OCI-LY7 (cell line): ENCODE data around the gene CAB39. TPM values are rescaled to one million over a fixed set of nuclear protein-coding genes. Genes with fewer than 3 reads are reported as not detected.

Experiments used
- BruUV-seq: library from RNA; stranded (reverse); fragments of 400-500 nt; replicated peaks from 2 replicates; lab custom pipeline; 2021; lab: Mats Ljungman, UMichigan
- CTCF ChIA-PET: fragments of 300-600 bp; sonication (Branson Sonifier 250); formaldehyde crosslinking; loops from one replicate; lab custom pipeline; 2022; ENCODE audit warnings: antibody characterized with exemption; ENCODE audit not compliant: unreplicated experiment; lab: Charles Lee
- POLR2A ChIA-PET: fragments of 300-600 bp; sonication (Branson Sonifier 250); formaldehyde crosslinking; loops from one replicate; lab custom pipeline; 2022; ENCODE audit warnings: antibody characterized with exemption; lab: Charles Lee
- DNase-seq: peaks from one replicate; pipeline ENCODE4 v3.0.0-alpha.2; 2015; ENCODE audit warnings: low spot score
- H2AFZ ChIP-seq: fragments of 200-600 bp; sonication (generic), shearing (Covaris generic); 2 replicates; pipeline ENCODE4 v1.6.1; 2014; ENCODE audit warnings: mild to moderate bottlenecking, antibody characterized with exemption, low read length, moderate library complexity
- H3K27ac ChIP-seq: fragments of 200-600 bp; sonication (generic); 2 replicates; pipeline ENCODE4 v1.5.1; 2014; ENCODE audit warnings: mixed run types, low read depth, mild to moderate bottlenecking, moderate library complexity, low read length, inconsistent platforms; ENCODE audit not compliant: poor library complexity, severe bottlenecking
- H3K36me3 ChIP-seq: fragments of 200-600 bp; sonication (generic); 2 replicates; pipeline ENCODE4 v1.6.1; 2014; ENCODE audit warnings: mild to moderate bottlenecking, antibody characterized with exemption, low read length, moderate library complexity, mixed read lengths; ENCODE audit not compliant: insufficient read depth
- H3K4me1 ChIP-seq: fragments of 200-600 bp; sonication (generic); 2 replicates; pipeline ENCODE4 v1.5.1; 2014; ENCODE audit warnings: mild to moderate bottlenecking, low read length; ENCODE audit not compliant: insufficient read depth, poor library complexity, severe bottlenecking
- H3K4me2 ChIP-seq: fragments of 200-600 bp; sonication (generic); 2 replicates; pipeline ENCODE4 v1.6.1; 2014; ENCODE audit warnings: mild to moderate bottlenecking, low read length
- H3K4me3 ChIP-seq: fragments of 200-600 bp; sonication (generic); 2 replicates; pipeline ENCODE4 v1.5.1; 2014; ENCODE audit warnings: mild to moderate bottlenecking, low read depth, low read length; ENCODE audit not compliant: poor library complexity, severe bottlenecking
- H3K79me2 ChIP-seq: fragments of 200-600 bp; sonication (generic); 2 replicates; pipeline ENCODE4 v1.6.1; 2016; ENCODE audit warnings: low read depth, mild to moderate bottlenecking, low read length, moderate library complexity, mixed read lengths; ENCODE audit not compliant: insufficient read depth
- H3K9me2 ChIP-seq: fragments of 200-600 bp; sonication (generic); 2 replicates; pipeline ENCODE4 v1.6.1; 2016; ENCODE audit warnings: mild to moderate bottlenecking, low read length, mixed read lengths; ENCODE audit not compliant: insufficient read depth
- H3K9me3 ChIP-seq: fragments of 200-600 bp; sonication (generic); 2 replicates; pipeline ENCODE4 v1.6.1; 2014; ENCODE audit warnings: mild to moderate bottlenecking, mixed run types, low read length, mixed read lengths
- H4K20me1 ChIP-seq: fragments of 200-600 bp; sonication (generic); 2 replicates; pipeline ENCODE4 v1.6.1; 2014; ENCODE audit warnings: mild to moderate bottlenecking, antibody characterized with exemption, low read length, moderate library complexity, mixed read lengths; ENCODE audit not compliant: insufficient read depth
- EZH2phosphoT487 ChIP-seq: fragments of 200-600 bp; sonication (generic); IDR thresholded peaks from 2 replicates; pipeline ENCODE4 v1.6.1; 2018; ENCODE audit warnings: low read depth, borderline replicate concordance, mild to moderate bottlenecking, mixed run types, antibody characterized with exemption, low read length, moderate library complexity, mixed read lengths
- intact Hi-C: fragments of 100-400 bp; cut with micrococcal nuclease; formaldehyde crosslinking; loops from one replicate; pipeline ENCODE4 v1.10.0; 2022; ENCODE audit not compliant: unreplicated experiment
- total RNA-seq, 2 experiments: library from RNA; depleted of rRNA in 1 of 2; stranded (reverse); fragments of >200 nt in 1 of 2; shearing (Covaris generic) in 1 of 2; gene quantifications; 2 replicates each; pipeline ENCODE4 v1.2.3, GENCODE V29; 2014 to 2022
- TF ChIP-seq, protein P1 (sequence below): fragments of 200-600 bp; sonication (generic); conservative IDR thresholded peaks from 2 replicates; pipeline ENCODE4 v1.5.1; 2014; ENCODE audit warnings: mild to moderate bottlenecking, antibody characterized with exemption, low read length, moderate library complexity, mixed read lengths

CAB39 gene
- total RNA-seq, 2 experiments from 2014 or later, result 39.3 to 53.4 TPM

DNA sequence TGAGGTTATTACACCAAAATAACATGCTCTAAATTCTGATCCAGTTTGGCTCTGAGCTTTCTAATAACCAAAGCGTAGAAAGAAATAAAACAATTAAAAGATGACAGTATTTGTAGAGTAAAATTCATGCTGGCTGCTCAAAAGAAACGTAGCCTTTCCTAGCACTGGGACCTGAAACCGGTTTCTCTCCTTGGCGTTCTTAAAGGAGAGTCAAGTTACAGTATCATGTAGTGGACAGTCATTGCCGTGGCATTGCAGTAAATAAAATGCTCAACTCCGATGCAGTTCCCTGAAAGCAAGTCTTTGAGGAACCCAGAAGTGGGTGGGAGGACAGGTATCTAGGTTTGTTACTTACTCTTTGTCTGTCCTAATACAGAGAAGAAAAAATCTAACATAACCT is 99.4 kb downstream of the CAB39 start:
- ChIA-PET POLR2A (interaction anchor here (0.7 kb wide), 1 partner anchor 161 kb away, joined by 3 read pairs; no protein-coding TSS in a partner anchor), CTCF (no interaction called here)
- no TSS peak for BruUV-seq
- Histone ChIP-seq H3K27ac (no peak overlapping the region), H3K79me2 (no peaks in the 10 kb centered on the region), H3K36me3 (peaks cover 53% of the 10 kb centered on the region), H2AFZ (no peak overlapping the region), H3K9me3 (no peaks in the 10 kb centered on the region), H3K4me3 (no peak overlapping the region), H4K20me1 (no peaks in the 10 kb centered on the region), H3K9me2 (no peaks in the 10 kb centered on the region), H3K4me1 (peaks cover 7% of the 10 kb centered on the region), H3K4me2 (no peak overlapping the region)
- intact Hi-C loops, result no loop called here
- no peak for DNase-seq
- TF ChIP-seq, protein P1, sequence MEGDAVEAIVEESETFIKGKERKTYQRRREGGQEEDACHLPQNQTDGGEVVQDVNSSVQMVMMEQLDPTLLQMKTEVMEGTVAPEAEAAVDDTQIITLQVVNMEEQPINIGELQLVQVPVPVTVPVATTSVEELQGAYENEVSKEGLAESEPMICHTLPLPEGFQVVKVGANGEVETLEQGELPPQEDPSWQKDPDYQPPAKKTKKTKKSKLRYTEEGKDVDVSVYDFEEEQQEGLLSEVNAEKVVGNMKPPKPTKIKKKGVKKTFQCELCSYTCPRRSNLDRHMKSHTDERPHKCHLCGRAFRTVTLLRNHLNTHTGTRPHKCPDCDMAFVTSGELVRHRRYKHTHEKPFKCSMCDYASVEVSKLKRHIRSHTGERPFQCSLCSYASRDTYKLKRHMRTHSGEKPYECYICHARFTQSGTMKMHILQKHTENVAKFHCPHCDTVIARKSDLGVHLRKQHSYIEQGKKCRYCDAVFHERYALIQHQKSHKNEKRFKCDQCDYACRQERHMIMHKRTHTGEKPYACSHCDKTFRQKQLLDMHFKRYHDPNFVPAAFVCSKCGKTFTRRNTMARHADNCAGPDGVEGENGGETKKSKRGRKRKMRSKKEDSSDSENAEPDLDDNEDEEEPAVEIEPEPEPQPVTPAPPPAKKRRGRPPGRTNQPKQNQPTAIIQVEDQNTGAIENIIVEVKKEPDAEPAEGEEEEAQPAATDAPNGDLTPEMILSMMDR, result no peak
- no peak for TF ChIP-seq EZH2phosphoT487

DNA sequence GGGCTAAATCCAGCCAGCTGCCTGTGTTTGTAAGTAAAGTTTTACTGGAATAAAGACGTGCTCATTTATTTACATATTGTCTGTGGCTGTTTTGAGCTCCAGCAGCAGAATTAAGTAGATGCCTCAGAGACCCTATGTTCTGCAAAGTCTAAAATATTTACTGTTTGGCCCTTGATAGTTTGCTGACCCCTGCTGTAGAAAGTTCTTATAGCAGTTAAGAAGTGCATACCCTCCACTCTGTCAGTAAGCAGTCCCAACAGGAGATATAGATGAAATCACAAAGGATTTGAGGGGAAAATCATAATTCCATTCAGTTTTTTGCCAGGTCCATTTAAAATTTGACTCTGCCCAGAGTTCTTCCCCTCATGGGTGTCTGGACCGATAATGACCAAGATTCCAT is 102.0 kb downstream of the CAB39 start:
- ChIA-PET CTCF (no interaction called here), POLR2A (interaction anchor here (1.0 kb wide), 1 partner anchor 447 kb away, joined by 3 read pairs; no protein-coding TSS in a partner anchor)
- no peak overlapping the region for H3K4me2 ChIP-seq
- no peak overlapping the region for H2AFZ ChIP-seq
- TF ChIP-seq EZH2phosphoT487, result no peak
- TF ChIP-seq, protein P1, result peak; percentile 75
- BruUV-seq, result no TSS peak
- H3K4me1 ChIP-seq, result peaks cover 7% of the 10 kb centered on the region
- H4K20me1 ChIP-seq, result no peaks in the 10 kb centered on the region
- no peak overlapping the region for H3K4me3 ChIP-seq
- no peak overlapping the region for H3K27ac ChIP-seq
- H3K9me3 ChIP-seq, result no peaks in the 10 kb centered on the region
- H3K36me3 ChIP-seq, result peaks cover 74% of the 10 kb centered on the region
- H3K79me2 ChIP-seq, result no peaks in the 10 kb centered on the region
- no peaks in the 10 kb centered on the region for H3K9me2 ChIP-seq
- intact Hi-C loops, result no loop called here
- peak; percentile 43 for DNase-seq

- Histone ChIP-seq H3K9me3 (no peaks in the 10 kb centered on the region), H3K4me1 (peaks cover 7% of the 10 kb centered on the region), H4K20me1 (no peaks in the 10 kb centered on the region), H3K4me3 (no peak overlapping the region), H2AFZ (no peak overlapping the region), H3K4me2 (no peak overlapping the region), H3K36me3 (peaks cover 79% of the 10 kb centered on the region), H3K79me2 (no peaks in the 10 kb centered on the region), H3K9me2 (no peaks in the 10 kb centered on the region), H3K27ac (no peak overlapping the region)
- TF ChIP-seq EZH2phosphoT487, result no peak
- TF ChIP-seq, protein P1, result no peak
- POLR2A ChIA-PET, result no interaction called here
- intact Hi-C loops, result no loop called here
- no TSS peak for BruUV-seq
- CTCF ChIA-PET, result no interaction called here
- DNase-seq, result no peak
Measured at GRCh38 chr2:230815088-230815487, 102.4 kb downstream of the CAB39 start.
